Upper lobe of left lung (tissue), 6 donors: Measurements from ENCODE around the gene SMYD3. TPM values are rescaled to one million over a fixed set of nuclear protein-coding genes. Genes with fewer than 3 reads are reported as not detected.

Experiments used
- ATAC-seq, 2 donors: fragments of 200-7000 bp; cut with Tn5 transposase; one replicate each; pipeline ENCODE4 v1.9.1; 2022; ENCODE audit warnings: mild to moderate bottlenecking in 2 of 2, moderate library complexity in 2 of 2; ENCODE audit not compliant: low FRiP score in 2 of 2
- DNase-seq, 2 donors: peaks; one replicate each; pipeline ENCODE4 v3.0.0-alpha.2; 2019 to 2020
- H3K27ac ChIP-seq, 4 donors: fragments of 200-600 bp; sonication (generic); one replicate each; pipeline ENCODE4 v1.5.1; 2016 to 2019
- H3K27me3 ChIP-seq, 4 donors: fragments of 200-600 bp; sonication (generic); one replicate each; pipeline ENCODE4 v1.5.1; 2017 to 2019
- H3K36me3 ChIP-seq, 4 donors: fragments of 200-600 bp; sonication (generic); one replicate each; pipeline ENCODE4 v1.5.1; 2016 to 2019
- H3K4me1 ChIP-seq, 4 donors: fragments of 200-600 bp; sonication (generic); one replicate each; pipeline ENCODE4 v1.5.1; 2018 to 2019
- H3K4me3 ChIP-seq, 4 donors: fragments of 200-600 bp; sonication (generic); one replicate each; pipeline ENCODE4 v1.5.1; 2017 to 2019; ENCODE audit warnings: mild to moderate bottlenecking in 2 of 4, moderate library complexity in 1 of 4
- H3K9me3 ChIP-seq, 4 donors: fragments of 200-600 bp; sonication (generic); one replicate each; pipeline ENCODE4 v1.5.1; 2018 to 2019
- CTCF ChIP-seq, 6 experiments: fragments of 450-650 bp in 4 of 6; fragments of 200-600 bp in 2 of 6; sonication (generic) in 2 of 6; IDR thresholded peaks; one replicate each; pipeline ENCODE4 v1.5.1; 2016 to 2019; ENCODE audit warnings: antibody characterized with exemption in 6 of 6
- EP300 ChIP-seq, 4 donors: sonication (generic); formaldehyde crosslinking; IDR thresholded peaks; one replicate each; pipeline ENCODE4 v1.5.1; 2017; ENCODE audit warnings: antibody characterized with exemption in 4 of 4, control low read depth in 2 of 4
- POLR2A ChIP-seq, 4 donors: fragments of 450-650 bp; IDR thresholded peaks; one replicate each; pipeline ENCODE4 v1.5.1; 2016 to 2017; ENCODE audit warnings: antibody characterized with exemption in 4 of 4, mild to moderate bottlenecking in 2 of 4
- POLR2AphosphoS5 ChIP-seq, 2 donors: sonication (generic); formaldehyde crosslinking; IDR thresholded peaks; one replicate each; pipeline ENCODE4 v1.5.1; 2017; ENCODE audit warnings: antibody characterized with exemption in 2 of 2
- WGBS, 2 donors: methylation state at CpG; one replicate each; pipeline ENCODE4 v1.1.5; 2017 to 2018; 5-methylcytosine and 5-hydroxymethylcytosine counted together
- total RNA-seq, 6 donors: library from RNA; depleted of rRNA in 4 of 6; stranded (reverse); fragments of >200 nt in 4 of 6; gene quantifications; one replicate each; pipeline versions ENCODE4 v1.1.0 to v1.2.1, GENCODE V29; 2016 to 2021
- donor health status: DM: no; HTN: no; CAD: no; lungs with moderate emphysema.
- donor health status: DM: no; HTN: yes; CAD: no; lungs with severe emphysema.

SMYD3 gene
- total RNA-seq, 6 donors from 2014 or later = 22.7 to 109 (median 34.0) TPM

DNA sequence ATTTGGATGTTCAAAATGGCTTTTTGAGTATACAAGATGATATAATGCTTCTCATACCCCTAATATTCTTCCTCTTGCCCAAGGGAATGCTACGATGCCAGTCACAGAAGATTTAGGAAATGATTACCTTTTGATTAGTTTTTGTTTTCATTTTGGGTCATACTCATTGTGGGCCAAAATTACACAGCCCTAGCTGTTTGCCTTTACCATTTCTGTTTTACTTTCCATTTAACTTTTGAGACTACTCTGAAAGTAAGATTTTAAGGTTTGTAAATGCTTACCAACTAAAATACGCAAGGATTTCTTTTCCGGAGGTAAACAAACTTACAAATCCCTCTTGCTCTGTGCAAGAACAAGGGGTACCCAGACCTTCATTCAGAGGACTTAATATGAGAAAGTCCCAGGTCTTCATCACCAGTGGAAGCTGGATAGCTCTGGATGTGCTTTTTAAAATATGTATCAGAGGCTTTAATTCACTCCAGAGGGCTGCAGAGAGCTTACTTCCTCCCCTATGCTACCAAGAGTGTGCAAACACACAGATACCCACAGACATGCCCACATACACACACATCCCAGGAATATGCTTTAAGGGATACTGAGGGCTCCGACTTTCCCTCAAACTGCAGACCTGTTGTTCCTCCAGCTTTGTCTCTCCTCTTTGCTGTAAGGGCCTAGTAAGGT, 631.4 kb downstream of the SMYD3 start:
- DNase-seq (no peak), ATAC-seq (no peak)
- peak overlapping the region in 3 of 4 donors; percentile 69 to 77 (median 73) for H3K27ac ChIP-seq
- no peaks in the 10 kb centered on the region for H3K36me3 ChIP-seq
- no peaks in the 10 kb centered on the region for H3K27me3 ChIP-seq
- 63 to 71% methylated on average over 4 of the region's 4 CpGs for WGBS, 2 donors
- no peaks in the 10 kb centered on the region for H3K9me3 ChIP-seq
- H3K4me1 ChIP-seq = peaks cover 18 to 51% (median 30%) of the 10 kb centered on the region in 4 donors
- no peak overlapping the region for H3K4me3 ChIP-seq
- TF ChIP-seq POLR2AphosphoS5 (IDR thresholded peaks at IDR 0.05) (no peak), EP300 (IDR thresholded peaks at IDR 0.05) (no peak), CTCF (IDR thresholded peaks at IDR 0.05) (no peak), POLR2A (IDR thresholded peaks at IDR 0.05) (no peak)

GRCh38 chr1:245874942-245875580, 632.0 kb downstream of the SMYD3 start:
- 29 to 36% methylated on average over 12 of the region's 12 CpGs for WGBS, 2 donors
- Histone ChIP-seq H3K9me3 (no peaks in the 10 kb centered on the region), H3K36me3 (no peaks in the 10 kb centered on the region), H3K27ac (peak overlapping the region; percentile 7 to 77 (median 71)), H3K4me1 (peaks cover 18 to 48% (median 28%) of the 10 kb centered on the region in 4 donors), H3K4me3 (no peak overlapping the region), H3K27me3 (no peaks in the 10 kb centered on the region)
- ATAC-seq (peak; percentile 63 to 67), DNase-seq (peak; percentile 77 to 84)
- TF ChIP-seq EP300 (IDR thresholded peaks at IDR 0.05) (peak; percentile 7 to 89 (median 42)), POLR2A (IDR thresholded peaks at IDR 0.05) (no peak), CTCF (IDR thresholded peaks at IDR 0.05) (no peak), POLR2AphosphoS5 (IDR thresholded peaks at IDR 0.05) (peak; percentile 80 to 94)

DNA sequence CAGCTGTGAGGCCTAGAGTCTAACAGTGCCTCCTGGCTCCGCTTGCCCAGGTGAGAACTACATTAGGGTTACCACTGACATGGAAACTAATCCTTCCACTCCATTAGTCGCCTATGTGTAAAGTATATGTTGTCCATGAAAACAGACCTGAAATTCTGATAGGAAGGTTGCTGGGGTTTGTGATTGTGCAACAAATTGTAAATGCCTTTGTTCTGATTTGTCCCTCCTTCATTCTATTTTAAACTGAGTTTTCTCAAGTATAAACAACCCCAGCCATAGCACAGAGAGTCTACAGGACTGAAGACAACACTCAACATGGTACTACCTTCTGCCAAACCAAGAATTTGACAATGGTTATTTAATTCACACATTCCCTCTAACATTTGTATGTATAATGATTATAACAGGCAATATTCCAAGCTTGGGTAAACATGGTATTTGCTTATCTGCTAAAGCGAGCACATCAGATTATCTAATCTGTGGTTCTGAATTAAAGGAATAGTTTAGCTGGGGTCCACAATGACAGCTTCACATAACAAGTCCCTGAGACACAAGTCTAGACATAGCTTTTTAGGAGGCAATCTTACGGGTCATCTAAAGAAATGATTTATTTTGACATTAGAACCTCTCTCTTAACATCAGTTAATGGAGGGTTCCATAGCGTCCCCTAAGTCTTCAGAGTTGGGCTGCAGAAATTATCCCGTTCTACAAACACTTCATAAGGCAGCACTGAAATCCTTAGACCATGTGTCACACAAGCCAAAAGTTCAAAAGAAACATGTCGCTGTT, 633.0 kb downstream of the SMYD3 start:
- no peaks in the 10 kb centered on the region for H3K9me3 ChIP-seq
- no peak for ATAC-seq
- 79 to 82% methylated on average over 7 of the region's 7 CpGs for WGBS, 2 donors
- H3K27ac ChIP-seq = peak overlapping the region; percentile 7 to 77 (median 71)
- no peaks in the 10 kb centered on the region for H3K36me3 ChIP-seq
- DNase-seq = no peak
- H3K4me3 ChIP-seq = no peak overlapping the region
- no peaks in the 10 kb centered on the region for H3K27me3 ChIP-seq
- no peak for TF ChIP-seq POLR2A (IDR thresholded peaks at IDR 0.05)
- TF ChIP-seq CTCF (IDR thresholded peaks at IDR 0.05) = no peak
- no peak for TF ChIP-seq POLR2AphosphoS5 (IDR thresholded peaks at IDR 0.05)
- TF ChIP-seq EP300 (IDR thresholded peaks at IDR 0.05) = no peak
- peaks cover 18 to 48% (median 28%) of the 10 kb centered on the region in 4 donors for H3K4me1 ChIP-seq

DNA sequence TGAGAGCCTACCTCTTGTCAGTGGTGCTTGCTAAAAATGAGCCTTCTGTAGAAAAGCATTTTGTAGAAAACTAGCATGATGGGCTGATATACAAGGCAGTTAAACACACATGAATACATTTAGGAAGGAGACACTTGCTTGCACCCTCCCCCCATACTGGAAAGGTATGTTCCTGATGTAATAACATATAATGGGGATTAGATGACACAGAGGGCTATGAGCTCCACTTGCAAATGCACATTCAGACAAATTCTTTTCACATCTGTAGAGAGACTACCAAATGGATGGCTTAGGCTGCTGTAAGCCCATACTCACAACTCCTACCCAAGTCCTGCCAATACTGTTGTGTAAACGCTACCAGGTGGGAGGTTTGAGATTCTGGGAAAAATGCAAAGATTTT, 634.0 kb downstream of the SMYD3 start:
- H3K36me3 ChIP-seq = no peaks in the 10 kb centered on the region
- WGBS, 2 donors = 100% methylated on average over 1 of the region's 1 CpG
- peaks cover 18 to 39% (median 28%) of the 10 kb centered on the region in 4 donors for H3K4me1 ChIP-seq
- ATAC-seq (no peak), DNase-seq (no peak)
- H3K27me3 ChIP-seq = no peaks in the 10 kb centered on the region
- no peak for TF ChIP-seq CTCF (IDR thresholded peaks at IDR 0.05)
- TF ChIP-seq EP300 (IDR thresholded peaks at IDR 0.05) = no peak
- no peak for TF ChIP-seq POLR2A (IDR thresholded peaks at IDR 0.05)
- TF ChIP-seq POLR2AphosphoS5 (IDR thresholded peaks at IDR 0.05) = no peak
- H3K4me3 ChIP-seq = no peak overlapping the region
- no peaks in the 10 kb centered on the region for H3K9me3 ChIP-seq
- peak overlapping the region in 1 of 4 donors; percentile 77 for H3K27ac ChIP-seq
